K562 (cell line): Measurements from ENCODE around the gene NPB. TPM values are rescaled to one million over a fixed set of nuclear protein-coding genes. Genes with fewer than 3 reads are reported as not detected.

ENCODE experiments used
- ARHGAP35 ChIP-seq: fragments of 450-650 bp; IDR thresholded peaks from 2 replicates; pipeline ENCODE4 v1.6.1; 2018; ENCODE audit not compliant: partially characterized antibody
- CAMTA2 ChIP-seq: fragments of 250-450 bp; sonication (Bioruptor Pico); conservative IDR thresholded peaks from 2 replicates; pipeline ENCODE4 v1.5.1; 2022
- CBX8 ChIP-seq: fragments of 200-600 bp; sonication (generic); IDR thresholded peaks from 2 replicates; pipeline ENCODE4 v1.6.1; 2012; ENCODE audit warnings: borderline replicate concordance, mixed run types, low read depth, mild to moderate bottlenecking, moderate library complexity, mixed read lengths, low read length, control low read depth, inconsistent platforms; ENCODE audit not compliant: poor library complexity, severe bottlenecking; ENCODE audit errors: extremely low read depth
- CTBP1 ChIP-seq: fragments of 450-650 bp; IDR thresholded peaks from 2 replicates; pipeline ENCODE4 v1.6.1; 2016; ENCODE audit warnings: borderline replicate concordance
- E2F3 ChIP-seq: fragments of 250-450 bp; sonication (Bioruptor Pico); IDR thresholded peaks from 2 replicates; pipeline ENCODE4 v1.4.0; 2020; ENCODE audit warnings: mild to moderate bottlenecking
- ETS2 ChIP-seq: IDR thresholded peaks from 2 replicates; pipeline ENCODE4 v1.6.1; 2016; ENCODE audit warnings: borderline replicate concordance, missing genetic modification characterization, mild to moderate bottlenecking, moderate library complexity, missing compliant biosample characterization; ENCODE audit not compliant: poor library complexity, severe bottlenecking
- FOXK2 ChIP-seq, 2 experiments: fragments of 450-650 bp; IDR thresholded peaks in 1 of 2; conservative IDR thresholded peaks in 1 of 2; 2 replicates each; pipeline ENCODE4 v1.6.1; 2016; ENCODE audit warnings: low read depth in 2 of 2, mild to moderate bottlenecking in 1 of 2
- HEY1 ChIP-seq: fragments of 250-450 bp; sonication (Bioruptor Pico); IDR thresholded peaks from 2 replicates; pipeline ENCODE4 v1.5.0; 2020; ENCODE audit warnings: mild to moderate bottlenecking, moderate library complexity, borderline replicate concordance
- MAFG ChIP-seq: fragments of 450-650 bp; conservative IDR thresholded peaks from 2 replicates; pipeline ENCODE4 v1.6.1; 2016; ENCODE audit warnings: missing genetic modification characterization, missing compliant biosample characterization
- RBM34 ChIP-seq: fragments of 200-400 bp; formaldehyde crosslinking; IDR thresholded peaks from 2 replicates; pipeline ENCODE4 v1.6.1; 2018; ENCODE audit warnings: low read length, borderline replicate concordance; ENCODE audit not compliant: insufficient read depth
- REST ChIP-seq, 2 experiments: fragments of 450-650 bp; formaldehyde crosslinking in 1 of 2; IDR thresholded peaks; 2 replicates each; pipeline versions ENCODE4 v1.4.0 to v1.6.1; 2014 to 2020; ENCODE audit warnings: mild to moderate bottlenecking in 2 of 2, borderline replicate concordance in 1 of 2, low read depth in 1 of 2
- SIX5 ChIP-seq, 2 experiments: IDR thresholded peaks; 2 replicates each; pipeline ENCODE4 v1.6.1; 2011; ENCODE audit warnings: low read length in 2 of 2, borderline replicate concordance in 1 of 2, low read depth in 1 of 2, mild to moderate bottlenecking in 1 of 2, moderate library complexity in 1 of 2; ENCODE audit not compliant: insufficient read depth in 1 of 2
- THAP7 ChIP-seq: fragments of 250-450 bp; sonication (Bioruptor Pico); IDR thresholded peaks from 2 replicates; pipeline ENCODE4 v1.5.0; 2021
- ZNF551 ChIP-seq: fragments of 250-450 bp; sonication (Bioruptor Pico); IDR thresholded peaks from 2 replicates; pipeline ENCODE4 v1.5.0; 2021; ENCODE audit warnings: mild to moderate bottlenecking, moderate library complexity
- polyA plus RNA-seq, 8 experiments: library from polyadenylated mRNA; depleted of rRNA in 4 of 8; stranded (reverse) in 5 of 8; unstranded in 3 of 8; fragments of >200 nt; fragmentation: Nextera tagmentation in 2 of 8; fragmentation: Illumina TruSeq in 1 of 8; extraction: Ambion mirVana in 2 of 8; extraction: Trizol in 1 of 8; gene quantifications; 2 replicates each; pipeline versions ENCODE4 v1.2.1 to v1.2.3, GENCODE V29; 2011 to 2014; ENCODE audit warnings: inconsistent platforms in 1 of 8, missing spikeins in 1 of 8
- total RNA-seq, 7 experiments: library from RNA; depleted of rRNA in 6 of 7; stranded (reverse); fragments of >200 nt in 6 of 7; fragmentation: Illumina TruSeq in 2 of 7; extraction: Trizol in 2 of 7; gene quantifications; 2 replicates each; pipeline versions ENCODE4 v1.2.1 to v1.2.3, GENCODE V29; 2011 to 2021; ENCODE audit warnings: low replicate concordance in 1 of 7
- TF ChIP-seq, protein P1 (sequence below): fragments of 250-450 bp; sonication (Bioruptor Pico); IDR thresholded peaks from 2 replicates; pipeline ENCODE4 v1.5.0; 2021; ENCODE audit warnings: mild to moderate bottlenecking, borderline replicate concordance

Gene NPB
- total and polyA plus RNA-seq, 9 of the 15 experiments (the other 6 are each of a cell fraction or from before 2014, with no cell fraction given), result 0.03 to 0.61 (median 0.14) TPM; not detected in 2

- TF ChIP-seq FOXK2 (conservative IDR thresholded peaks at IDR 0.05 in 1 of 2, IDR thresholded peaks at IDR 0.05 in 1 of 2; ENCODE audit: low read depth in 2 of 2), result no peak
- no peak for TF ChIP-seq CBX8
- TF ChIP-seq THAP7 (CRISPR knock-in tag), result no peak
- TF ChIP-seq HEY1, result no peak
- 0 out of 2 replicates have a peak, but pooled peaks have one; percentile 6 for TF ChIP-seq REST (IDR thresholded peaks at IDR 0.05; ENCODE audit: borderline replicate concordance)
- TF ChIP-seq REST (CRISPR knock-in tag; IDR thresholded peaks at IDR 0.05; ENCODE audit: low read depth), result no peak
- TF ChIP-seq MAFG, result no peak
- TF ChIP-seq ZNF551 (CRISPR knock-in tag), result no peak
- no peak for TF ChIP-seq ARHGAP35
- 0 out of 2 replicates have a peak, but pooled peaks have one; percentile 10 for TF ChIP-seq CTBP1
- TF ChIP-seq, protein P1, sequence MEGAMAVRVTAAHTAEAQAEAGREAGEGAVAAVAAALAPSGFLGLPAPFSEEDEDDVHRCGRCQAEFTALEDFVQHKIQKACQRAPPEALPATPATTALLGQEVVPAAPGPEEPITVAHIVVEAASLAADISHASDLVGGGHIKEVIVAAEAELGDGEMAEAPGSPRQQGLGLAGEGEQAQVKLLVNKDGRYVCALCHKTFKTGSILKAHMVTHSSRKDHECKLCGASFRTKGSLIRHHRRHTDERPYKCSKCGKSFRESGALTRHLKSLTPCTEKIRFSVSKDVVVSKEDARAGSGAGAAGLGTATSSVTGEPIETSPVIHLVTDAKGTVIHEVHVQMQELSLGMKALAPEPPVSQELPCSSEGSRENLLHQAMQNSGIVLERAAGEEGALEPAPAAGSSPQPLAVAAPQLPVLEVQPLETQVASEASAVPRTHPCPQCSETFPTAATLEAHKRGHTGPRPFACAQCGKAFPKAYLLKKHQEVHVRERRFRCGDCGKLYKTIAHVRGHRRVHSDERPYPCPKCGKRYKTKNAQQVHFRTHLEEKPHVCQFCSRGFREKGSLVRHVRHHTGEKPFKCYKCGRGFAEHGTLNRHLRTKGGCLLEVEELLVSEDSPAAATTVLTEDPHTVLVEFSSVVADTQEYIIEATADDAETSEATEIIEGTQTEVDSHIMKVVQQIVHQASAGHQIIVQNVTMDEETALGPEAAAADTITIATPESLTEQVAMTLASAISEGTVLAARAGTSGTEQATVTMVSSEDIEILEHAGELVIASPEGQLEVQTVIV (CRISPR knock-in tag), result no peak
- TF ChIP-seq SIX5 (IDR thresholded peaks at IDR 0.05; ENCODE audit: borderline replicate concordance in 1 of 2, insufficient read depth in 1 of 2, low read depth in 1 of 2, low read length in 2 of 2), result no peak
- TF ChIP-seq RBM34, result no peak
- TF ChIP-seq E2F3 (CRISPR knock-in tag), result no peak
- no peak for TF ChIP-seq CAMTA2 (CRISPR knock-in tag)
- TF ChIP-seq ETS2, result no peak
Measured at GRCh38 chr17:81926451-81927151, 24.6 kb downstream of the NPB start (continued).
